GM19193 (cell line): ENCODE results near the gene CABP2.

Experiments used
- POLR2A ChIP-seq: IDR thresholded peaks from 4 replicates; pipeline ENCODE4 v1.6.1; 2011; ENCODE audit not compliant: insufficient read depth, insufficient read length; ENCODE audit errors: extremely low read depth

The CABP2 gene

GRCh38 chr11:67522844-67523555 lies at the start of gene CABP2:
TSS of gene CABP2 (minus strand) at chr11:67523446. CDS start at chr11:67523326, 120 bp downstream.
- TF ChIP-seq POLR2A: no peak

GRCh38 chr11:67572747-67573419 lies 49.6 kb upstream of the CABP2 start:
- TF ChIP-seq POLR2A: no peak

GRCh38 chr11:67572305-67572704 lies 49.1 kb upstream of the CABP2 start:
- no peak for TF ChIP-seq POLR2A

GRCh38 chr11:67571443-67571842 lies 48.2 kb upstream of the CABP2 start:
- no peak for TF ChIP-seq POLR2A

GRCh38 chr11:67564230-67564629 lies 41.0 kb upstream of the CABP2 start:
- TF ChIP-seq POLR2A: no peak

- no peak for TF ChIP-seq POLR2A
These were observed 39.9 kb upstream of the CABP2 start for GRCh38 chr11:67562963-67563704.

GRCh38 chr11:67561971-67562619 lies 38.8 kb upstream of the CABP2 start:
- no peak for TF ChIP-seq POLR2A

- TF ChIP-seq POLR2A: no peak
These were observed 35.0 kb upstream of the CABP2 start for GRCh38 chr11:67558084-67558772.

- TF ChIP-seq POLR2A: no peak
These were observed 33.0 kb upstream of the CABP2 start for GRCh38 chr11:67556244-67556643.

GRCh38 chr11:67551127-67551526 lies 27.9 kb upstream of the CABP2 start:
- no peak for TF ChIP-seq POLR2A

GRCh38 chr11:67548555-67549110 lies 25.4 kb upstream of the CABP2 start:
- TF ChIP-seq POLR2A: no peak

- TF ChIP-seq POLR2A: no peak
These were observed 22.0 kb upstream of the CABP2 start for GRCh38 chr11:67545280-67545679.

GRCh38 chr11:67544616-67545242 lies 21.5 kb upstream of the CABP2 start:
- TF ChIP-seq POLR2A: no peak

- TF ChIP-seq POLR2A: no peak
These were observed 20.3 kb upstream of the CABP2 start for GRCh38 chr11:67543585-67543984.
